ENCODE data around the gene SFSWAP.
A peak's percentile ranks its signal among the peaks of the same experiment; 100 is the strongest.
"Not testable (repeated sequence)": the region's sequence is repeated elsewhere in the genome, so short reads cannot be mapped to it uniquely, and the experiment has no call there.

The SFSWAP gene

DNA sequence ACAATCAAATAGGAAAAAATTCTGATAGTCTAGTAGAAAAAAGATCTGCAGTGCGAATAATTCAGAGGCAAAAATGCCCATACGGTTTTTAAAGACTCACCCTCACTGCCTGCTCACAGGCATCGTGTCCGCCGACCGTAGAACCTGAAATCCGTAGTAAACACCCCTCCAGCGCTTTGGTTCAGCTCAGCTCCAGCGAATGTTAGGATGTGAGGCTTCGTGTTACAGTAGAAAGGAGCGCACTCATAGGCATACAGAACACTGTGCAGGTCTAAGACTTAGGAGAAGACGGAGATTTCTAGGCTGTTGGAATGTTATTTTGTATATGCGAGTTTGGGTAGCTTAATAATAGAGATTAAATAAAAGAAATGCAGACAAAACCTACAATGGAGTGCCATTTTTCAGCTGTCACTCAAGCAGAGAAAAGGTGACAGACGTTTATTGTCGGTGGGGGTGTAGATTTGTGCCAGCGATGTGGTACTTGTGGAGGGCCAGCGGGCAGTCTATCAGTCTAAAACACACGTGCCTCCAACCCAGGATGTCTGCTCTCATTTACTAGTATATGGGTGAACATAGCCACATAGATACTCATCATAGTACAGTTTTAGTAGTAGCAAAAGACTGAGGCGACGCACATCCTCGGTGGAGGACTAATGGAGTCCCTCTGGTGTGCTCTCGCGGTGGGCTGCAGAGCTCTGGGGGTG, 25.7 kb downstream of the SFSWAP start:
- DNase-seq (ENCODE audit: low read depth): no peak

DNA sequence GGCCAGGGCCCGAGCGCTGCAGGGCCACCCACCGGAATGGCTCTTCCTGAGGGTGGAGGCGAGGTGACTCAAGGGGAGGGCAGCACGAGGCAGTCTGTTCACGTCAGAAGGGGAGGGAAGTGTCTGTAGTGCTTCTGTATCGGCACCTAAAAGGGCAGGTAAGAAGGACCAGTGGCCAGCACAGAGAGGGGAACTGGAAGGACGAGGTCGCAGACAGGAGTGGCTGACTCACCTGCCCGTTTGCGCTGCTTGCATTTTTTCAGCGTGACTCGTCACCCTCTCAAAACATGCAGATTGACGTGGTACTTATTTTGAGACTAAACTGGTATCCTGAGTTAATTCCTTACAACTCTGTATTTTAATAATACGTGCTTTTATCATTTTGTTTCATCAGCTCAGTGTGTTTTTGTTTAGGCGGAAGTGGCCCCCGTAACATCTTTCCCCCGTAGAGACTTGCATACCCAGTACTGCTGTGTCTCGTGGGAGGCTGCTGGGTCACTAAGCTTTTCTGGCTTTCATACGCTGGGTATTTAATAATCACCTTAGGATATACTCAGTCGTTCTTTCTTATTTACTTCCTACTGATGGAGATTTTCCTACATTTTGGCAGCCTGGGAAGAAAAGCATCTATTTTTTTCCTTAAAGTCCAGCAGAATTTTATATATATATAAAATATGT, 26.4 kb downstream of the SFSWAP start:
- peak; percentile 71 for DNase-seq (ENCODE audit: low read depth)

DNA sequence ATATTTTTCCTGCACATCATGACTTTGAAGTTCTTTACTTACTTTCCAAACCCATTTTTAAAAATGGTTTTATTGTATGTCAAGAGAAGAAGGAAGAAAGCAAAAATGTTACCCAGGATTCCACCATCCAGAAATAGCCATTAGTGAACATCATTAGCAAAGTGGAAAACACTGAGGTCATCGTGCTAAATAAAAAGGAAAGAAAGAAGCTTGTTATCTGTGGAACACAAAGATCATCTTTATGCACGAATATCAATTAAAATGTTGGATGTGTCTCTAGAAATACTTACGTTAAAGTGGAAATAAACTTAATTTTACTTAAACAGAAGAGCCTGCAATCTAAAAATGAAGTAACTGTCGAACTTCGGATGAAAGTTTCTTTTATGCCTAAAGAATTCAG, 27.3 kb downstream of the SFSWAP start:
- no peak for DNase-seq (ENCODE audit: low read depth)

DNA sequence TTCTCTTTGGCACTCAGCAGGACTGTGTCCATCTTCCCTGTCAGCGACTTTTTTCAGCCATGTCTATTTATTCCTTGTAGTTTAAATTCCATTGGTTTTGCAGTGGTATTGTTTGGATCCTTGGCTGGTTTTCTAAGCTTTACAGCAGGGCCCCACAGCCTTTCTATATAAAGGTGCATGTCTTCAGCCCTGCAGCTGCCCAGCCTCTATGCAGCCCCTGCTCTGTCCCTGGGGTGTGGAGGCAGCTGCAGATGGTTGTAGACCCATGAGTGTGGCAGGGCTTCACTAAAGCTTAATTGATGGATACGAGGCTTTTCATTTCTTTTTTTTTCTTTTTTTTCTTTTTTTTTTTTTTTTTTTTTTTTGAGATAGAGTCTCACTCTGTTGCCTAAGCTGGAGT, 29.7 kb downstream of the SFSWAP start:
- DNase-seq (ENCODE audit: low read depth): no peak

DNA sequence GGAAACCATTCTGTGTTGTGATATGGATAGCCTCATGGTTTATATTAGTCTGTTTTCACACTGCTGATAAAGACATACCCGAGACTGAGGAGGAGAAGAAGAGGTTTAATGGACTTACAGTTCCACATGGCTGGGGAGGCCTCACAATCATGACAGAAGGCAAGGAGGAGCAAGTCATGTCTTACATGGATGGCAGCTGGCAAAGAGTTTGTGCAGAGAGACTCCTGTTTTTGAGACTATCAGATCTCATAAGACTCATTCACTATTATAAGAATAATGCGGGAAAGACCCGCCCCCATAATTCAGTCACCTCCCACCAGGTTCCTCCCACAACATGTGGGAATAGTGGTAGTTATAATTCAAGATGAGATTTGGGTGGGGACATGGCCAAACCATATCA, 31.9 kb downstream of the SFSWAP start:
- DNase-seq (ENCODE audit: low read depth): not testable (repeated sequence)

DNA sequence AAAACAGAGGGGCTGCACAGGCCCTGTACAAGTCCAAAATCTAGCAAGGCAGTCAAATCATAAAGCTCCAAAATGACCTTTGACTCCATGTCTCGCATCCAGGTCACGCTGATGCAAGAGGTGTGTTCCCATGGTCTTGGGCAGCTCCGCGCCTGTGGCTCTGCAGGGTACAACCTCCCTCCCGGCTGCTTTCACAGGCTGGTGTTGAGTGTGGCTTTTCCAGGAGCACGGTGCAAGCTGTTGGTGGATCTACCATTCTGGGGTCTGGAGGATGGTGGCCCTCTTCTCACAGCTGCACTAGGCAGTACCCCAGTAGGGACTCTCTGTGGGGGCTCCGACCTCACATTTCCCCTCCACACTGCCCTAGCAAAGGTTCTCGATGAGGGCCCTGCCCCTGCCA, 32.5 kb downstream of the SFSWAP start:
- DNase-seq (ENCODE audit: low read depth): not testable (repeated sequence)

DNA sequence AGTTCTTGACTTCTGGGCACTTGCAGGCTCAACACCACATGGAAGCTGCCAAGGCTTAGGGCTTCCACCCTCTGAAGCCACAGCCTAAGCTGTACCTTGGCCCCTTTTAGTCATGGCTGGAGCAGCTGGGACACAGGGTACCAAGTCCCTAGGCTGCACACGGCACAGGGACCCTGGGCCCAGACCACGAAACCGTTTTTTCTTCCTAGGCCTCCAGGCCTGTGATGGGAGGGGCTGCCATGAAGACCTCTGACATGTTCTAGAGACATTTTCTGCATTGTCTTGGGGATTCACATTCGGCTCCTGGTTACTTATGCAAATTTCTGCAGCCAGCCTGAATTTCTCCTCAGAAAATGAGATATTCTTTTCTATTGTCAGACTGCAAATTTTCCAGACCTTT, 33.0 kb downstream of the SFSWAP start:
- DNase-seq (ENCODE audit: low read depth): not testable (repeated sequence)

DNA sequence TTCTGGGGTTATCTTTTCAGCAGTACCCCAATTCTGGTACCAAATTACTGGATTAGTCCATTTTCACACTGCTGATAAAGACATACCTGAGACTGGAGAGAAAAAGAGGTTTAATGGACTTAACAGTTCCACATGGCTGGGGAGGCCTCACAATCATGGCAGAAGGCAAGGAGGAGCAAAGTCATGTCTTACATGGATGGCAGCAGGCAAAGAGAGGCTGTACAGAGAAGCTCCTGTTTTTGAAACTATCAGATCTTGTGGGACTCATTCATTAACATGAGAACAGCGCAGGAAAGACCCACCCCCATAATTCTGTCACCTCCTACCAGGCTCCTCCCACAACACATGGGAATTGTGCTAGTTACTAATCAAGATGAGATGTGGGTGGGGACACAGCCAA, 33.8 kb downstream of the SFSWAP start:
- DNase-seq (ENCODE audit: low read depth): not testable (repeated sequence)

DNA sequence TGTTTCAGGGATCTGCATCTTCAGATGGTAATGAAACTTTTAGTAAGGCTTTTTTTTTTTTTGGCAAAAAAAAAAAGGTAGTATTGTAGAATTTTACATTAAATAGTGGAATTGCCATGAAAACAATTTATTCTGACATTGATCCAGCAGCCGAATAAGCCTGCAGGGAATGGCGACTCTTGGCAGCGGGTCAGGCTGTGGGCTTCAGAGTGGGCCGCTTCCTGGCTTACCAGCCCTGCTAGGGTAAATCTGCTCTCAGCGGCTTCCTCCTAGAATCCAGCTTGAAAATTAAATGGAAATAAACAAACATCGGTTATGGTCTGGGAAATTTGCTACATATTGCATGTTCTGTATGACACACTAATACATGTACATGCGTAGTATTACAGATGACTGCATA, 34.8 kb downstream of the SFSWAP start:
- DNase-seq (ENCODE audit: low read depth): no peak

DNA sequence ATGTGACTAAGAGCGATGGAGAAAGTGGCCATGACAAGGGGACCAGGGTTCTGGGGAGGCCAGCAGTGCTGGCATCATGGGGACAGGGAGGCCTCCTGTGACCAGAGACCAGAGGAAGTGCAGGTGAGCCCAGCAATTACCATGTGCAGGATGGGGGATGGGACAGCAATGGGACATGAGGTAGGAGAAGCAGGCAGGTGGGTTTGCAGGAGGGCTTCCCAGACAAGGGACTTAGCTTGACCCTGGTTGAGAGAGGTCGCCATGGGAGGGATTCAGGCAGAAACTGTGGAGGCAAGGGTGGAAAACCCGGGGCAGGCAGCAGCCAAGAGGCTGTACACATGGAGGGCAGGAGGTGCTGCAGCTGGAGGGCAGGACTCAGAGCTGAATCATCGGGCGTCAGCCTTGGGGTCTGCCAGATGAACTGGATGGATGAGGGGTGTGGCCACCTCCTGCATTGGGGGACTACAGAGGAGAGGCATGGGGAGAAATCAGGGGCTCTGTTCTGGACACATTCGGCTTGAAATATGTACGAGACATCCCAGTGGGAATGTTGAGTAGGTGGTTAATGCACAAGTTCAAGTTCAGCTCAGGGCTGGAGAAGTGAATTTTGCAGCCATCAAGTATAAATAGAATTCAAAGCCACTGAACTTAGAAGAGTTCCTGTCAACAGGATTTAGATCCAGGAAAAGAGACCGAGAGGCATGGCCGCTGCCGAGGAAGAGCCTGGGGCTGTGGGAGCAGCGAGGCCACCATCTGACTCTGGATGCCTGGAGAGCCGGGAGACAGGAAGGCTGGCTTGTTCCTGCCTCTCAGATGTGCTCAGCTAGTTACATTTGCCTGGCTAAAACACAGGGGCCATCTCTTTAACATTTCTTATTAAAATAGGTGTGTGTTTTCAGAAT, 36.6 kb downstream of the SFSWAP start:
- no peak for DNase-seq (ENCODE audit: low read depth)

DNA sequence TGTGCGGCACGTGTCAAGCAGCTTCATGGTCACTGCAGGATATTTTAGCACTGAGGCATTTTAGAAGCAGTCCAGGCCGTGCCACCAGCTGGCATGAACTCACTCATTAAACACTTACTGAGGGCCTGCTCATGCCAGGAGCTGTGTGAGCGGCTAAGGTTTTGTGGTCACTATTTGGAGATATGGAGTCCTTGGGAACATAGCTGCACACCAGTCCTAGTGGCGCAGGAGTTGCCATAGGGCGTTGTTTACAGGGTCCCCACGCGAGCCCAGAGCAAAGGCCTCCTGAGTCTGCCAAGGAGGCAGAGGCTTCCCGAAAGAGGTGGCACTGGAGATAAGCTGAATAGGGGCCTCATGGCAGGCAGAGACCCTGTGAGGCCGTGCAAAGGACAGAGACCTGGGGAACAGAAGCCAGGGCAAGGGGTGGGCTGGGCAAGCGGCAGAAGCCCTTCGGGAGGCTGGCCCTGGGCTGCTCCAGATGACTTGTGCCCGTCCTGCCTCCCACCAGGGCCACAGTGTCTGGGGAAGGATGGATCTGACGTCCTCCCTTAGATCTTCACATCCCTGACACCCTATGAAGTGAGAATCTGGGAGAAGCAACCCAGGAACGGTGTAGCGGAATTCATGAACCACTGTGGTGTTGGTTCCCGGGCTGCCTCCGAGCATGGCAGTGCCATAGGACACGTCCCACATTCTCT, 38.9 kb downstream of the SFSWAP start:
- no peak for DNase-seq (ENCODE audit: low read depth)

DNA sequence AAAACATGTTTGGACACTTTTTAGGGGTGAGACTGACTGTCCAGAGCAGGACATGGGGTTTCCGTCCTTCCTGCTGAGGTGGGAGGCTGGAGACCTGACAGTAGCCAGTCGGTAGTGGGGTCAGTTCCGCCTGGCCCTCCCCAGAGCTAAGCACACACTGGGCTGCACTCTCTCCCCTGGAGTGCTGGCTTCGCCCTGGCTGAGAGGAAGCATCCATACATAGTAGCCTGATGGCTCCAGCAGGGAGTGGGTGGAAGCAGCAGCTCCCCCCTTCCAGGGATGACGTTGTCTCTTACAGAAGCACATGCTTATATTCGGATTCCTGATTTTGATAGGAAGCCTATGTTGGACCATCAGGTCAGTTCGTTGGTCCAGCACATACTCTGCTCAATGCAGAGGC, 40.4 kb downstream of the SFSWAP start:
- no peak for DNase-seq (ENCODE audit: low read depth)

DNA sequence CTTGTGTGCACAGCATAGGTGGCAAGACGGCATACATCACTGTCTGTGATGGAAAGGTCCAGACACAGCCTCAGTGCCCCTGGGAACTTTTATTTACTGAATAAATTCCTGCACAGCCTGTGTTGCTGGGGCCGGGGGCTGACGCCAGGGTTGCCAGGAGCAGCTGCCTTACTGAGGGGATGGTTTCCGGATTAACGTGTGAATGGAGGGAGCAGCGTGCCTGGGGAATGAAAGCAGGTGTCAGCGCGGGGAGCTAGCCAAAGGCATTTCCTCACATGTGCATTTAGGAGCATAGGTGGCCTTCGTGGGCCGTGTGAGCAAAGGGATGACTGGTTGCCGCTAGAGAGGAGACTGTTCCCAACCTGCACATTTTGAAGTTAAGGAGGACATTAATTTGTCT, 41.6 kb downstream of the SFSWAP start:
- DNase-seq (ENCODE audit: low read depth): no peak

DNA sequence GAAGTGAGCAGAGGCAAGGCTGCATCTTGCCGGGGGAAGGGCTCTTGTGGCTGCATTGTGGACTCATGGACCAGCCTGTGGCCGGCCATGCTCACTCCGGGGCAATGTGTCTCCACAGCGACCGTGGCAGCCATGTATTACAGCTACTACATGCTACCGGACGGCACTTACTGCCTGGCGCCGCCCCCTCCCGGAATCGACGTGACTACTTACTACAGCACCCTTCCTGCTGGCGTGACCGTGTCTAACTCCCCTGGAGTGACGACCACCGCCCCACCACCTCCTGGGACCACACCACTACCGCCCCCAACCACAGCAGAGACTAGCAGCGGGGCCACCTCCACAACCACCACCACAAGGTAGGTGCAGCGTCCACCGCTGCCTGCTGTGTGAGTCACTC, 42.1 kb downstream of the SFSWAP start:
- no peak for DNase-seq (ENCODE audit: low read depth)

DNA sequence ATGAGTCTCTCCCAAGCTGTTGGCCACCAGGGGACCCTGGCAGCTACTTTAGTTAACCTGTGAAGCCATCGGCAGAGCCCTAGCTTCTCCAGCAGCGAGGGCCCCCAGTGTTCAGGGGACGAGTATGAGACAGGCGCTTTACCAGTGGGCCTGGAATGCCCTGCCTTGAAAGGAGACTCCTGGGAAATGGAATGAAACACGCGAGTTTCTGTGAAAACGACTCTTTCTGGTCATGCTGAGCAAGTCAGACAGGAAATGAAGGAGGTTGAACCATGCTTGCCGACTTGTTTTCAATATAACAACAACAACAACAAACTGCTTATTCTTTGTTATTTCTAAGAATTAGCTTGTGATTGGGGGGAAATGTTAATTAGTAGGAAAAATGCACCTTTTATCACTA, 42.9 kb downstream of the SFSWAP start:
- DNase-seq (ENCODE audit: low read depth): no peak

DNA sequence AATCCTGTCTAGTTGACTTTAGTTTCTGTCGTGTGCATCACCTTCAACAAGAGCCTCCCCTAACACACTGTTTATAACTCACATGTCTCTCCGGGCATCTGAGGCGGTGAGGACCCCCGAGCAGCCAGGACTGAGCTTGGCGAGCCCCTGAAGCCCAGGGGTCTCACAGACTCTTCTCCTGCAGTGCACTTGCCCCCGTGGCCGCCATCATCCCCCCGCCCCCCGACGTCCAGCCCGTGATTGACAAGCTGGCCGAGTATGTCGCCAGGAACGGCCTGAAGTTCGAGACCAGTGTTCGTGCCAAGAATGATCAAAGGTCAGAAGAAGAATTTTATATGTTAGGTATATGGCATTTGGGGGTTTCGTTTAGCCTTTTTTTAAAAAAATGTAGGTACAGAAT, 43.3 kb downstream of the SFSWAP start:
- no peak for DNase-seq (ENCODE audit: low read depth)

DNA sequence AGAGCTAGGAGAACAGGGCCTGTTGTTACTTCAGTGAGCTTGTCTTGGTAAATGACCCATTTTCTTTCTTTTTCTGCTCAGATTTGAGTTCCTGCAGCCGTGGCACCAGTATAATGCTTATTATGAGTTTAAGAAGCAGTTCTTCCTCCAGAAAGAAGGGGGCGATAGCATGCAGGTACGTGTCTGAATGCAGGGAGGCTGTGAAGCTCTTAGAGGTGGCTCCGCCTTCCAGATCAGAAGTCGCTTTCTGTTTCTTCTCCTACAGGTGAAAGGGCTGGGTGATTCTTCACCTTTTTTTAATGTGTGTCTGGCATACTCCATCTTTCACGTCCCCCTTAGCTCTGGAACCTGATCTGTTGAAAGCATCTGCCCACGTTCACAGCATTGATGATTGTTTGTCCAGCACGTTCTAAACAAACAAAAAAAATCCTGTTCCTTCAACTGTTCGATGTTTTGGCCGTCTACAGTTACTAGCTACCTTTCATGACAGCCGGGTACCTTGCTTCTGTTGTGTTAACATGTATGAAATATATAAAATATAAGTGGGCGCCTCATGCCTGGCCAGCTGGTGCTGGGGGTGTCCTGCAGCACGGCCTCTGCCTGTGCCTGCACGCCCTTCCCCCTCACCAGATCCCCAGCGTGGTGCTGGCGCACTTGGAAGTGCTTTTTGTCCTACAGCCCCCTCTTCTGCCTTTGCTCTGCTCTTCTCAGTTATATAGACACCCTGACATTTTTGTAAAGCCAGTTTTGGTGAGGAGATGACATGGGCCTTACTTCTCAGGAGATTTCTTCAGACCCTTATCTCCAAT, 44.6 kb downstream of the SFSWAP start:
- peak; percentile 34 for DNase-seq (ENCODE audit: low read depth)

DNA sequence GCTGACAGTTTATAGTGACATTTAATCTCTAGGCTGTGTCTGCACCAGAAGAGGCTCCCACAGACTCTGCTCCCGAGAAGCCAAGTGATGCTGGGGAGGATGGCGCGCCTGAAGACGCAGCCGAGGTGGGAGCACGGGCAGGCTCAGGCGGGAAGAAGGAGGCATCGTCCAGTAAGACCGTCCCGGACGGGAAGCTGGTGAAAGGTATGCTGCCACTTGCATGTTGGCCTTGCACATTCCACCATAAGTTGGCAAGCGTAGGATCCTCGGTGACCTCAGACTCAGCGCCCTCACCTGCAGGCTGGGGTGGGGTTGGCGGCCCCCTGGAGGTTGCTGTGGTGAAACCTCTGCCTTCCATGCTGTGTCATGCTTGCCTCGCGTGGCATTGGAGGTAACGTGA, 45.6 kb downstream of the SFSWAP start:
- no peak for DNase-seq (ENCODE audit: low read depth)

DNA sequence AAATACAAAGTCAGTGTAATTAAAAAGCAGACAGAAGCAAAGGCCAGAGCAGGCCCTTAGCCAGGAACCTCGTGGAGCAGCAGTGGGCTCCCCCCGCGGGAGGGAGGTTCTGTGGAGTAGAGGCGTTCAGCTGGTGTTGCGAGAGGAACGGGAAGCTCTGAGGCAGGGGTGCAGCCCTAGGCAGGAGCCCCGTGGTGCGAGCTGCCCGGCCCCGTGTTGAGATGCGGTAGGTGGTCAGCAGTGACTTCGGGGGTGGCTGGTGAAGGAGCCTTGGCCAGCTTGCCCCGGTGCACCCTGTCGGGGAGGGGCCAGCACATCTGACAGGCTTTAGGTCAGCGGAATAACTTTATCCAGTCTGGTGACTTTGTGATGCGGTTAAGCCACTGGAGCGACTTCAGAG, 46.2 kb downstream of the SFSWAP start:
- no peak for DNase-seq (ENCODE audit: low read depth)

DNA sequence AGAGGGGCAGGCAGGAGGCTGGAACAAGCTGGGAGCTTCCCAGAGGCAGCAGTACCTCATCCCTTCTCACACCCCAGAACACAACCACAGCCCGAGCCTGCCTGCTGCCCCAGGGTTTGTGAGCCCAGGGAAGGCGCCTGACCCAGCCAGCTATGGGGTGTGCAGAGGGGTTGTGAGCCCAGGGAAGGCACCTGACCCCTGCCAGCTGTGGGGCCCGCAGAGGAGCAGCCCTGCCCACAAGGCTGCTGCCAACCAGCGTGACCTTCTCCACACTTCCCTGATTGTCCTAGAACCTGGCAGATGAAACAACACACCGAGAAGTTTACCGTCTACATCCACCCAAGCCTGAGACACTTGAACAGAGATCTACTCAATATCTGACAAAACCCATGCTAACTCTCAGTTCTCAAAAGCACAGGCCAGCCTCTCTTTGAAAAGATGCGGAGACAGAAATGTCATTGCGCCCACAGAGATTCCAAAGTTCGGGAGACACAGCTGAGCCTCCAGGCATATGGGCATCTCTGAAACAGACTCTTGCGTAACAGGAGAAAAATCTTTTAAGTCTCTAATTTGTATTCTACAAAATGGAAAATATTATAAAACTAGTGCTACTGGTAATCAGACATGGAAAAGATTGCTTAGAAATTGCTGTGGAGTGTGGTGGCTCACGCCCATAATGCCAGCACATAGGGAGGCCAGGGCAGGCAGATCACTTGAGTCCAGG, 47.3 kb downstream of the SFSWAP start:
- no peak for DNase-seq (ENCODE audit: low read depth)

DNA sequence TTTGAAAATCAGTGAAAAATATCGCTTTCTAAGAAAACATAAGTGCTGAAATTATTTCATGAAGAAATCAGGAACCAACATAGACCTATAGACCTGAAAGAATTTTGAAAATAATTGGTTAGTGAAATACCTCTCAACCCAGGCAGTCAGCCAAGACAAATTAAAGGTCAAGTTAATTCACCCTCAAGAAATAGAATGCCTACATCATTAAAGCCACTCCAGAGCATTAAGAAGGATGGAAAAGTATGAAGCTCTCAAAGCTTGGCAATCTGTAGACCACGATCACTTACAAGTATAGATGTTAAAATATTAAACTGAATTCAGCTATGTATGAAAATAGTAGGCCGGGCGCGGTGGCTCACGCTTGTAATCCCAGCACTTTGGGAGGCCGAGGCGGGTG, 48.3 kb downstream of the SFSWAP start:
- peak; percentile 14 for DNase-seq (ENCODE audit: low read depth)
